ENCODE results near the gene ABCC1.

ABCC1 gene

GRCh38 chr16:16050106-16050505 is 100.7 kb downstream of the ABCC1 start:
- no peak for DNase-seq

GRCh38 chr16:16051132-16051531 is 101.7 kb downstream of the ABCC1 start:
- no peak for DNase-seq

GRCh38 chr16:16052916-16053315 is 103.5 kb downstream of the ABCC1 start:
- DNase-seq = no peak

- no peak for DNase-seq
Observed at GRCh38 chr16:16057102-16057501, 107.7 kb downstream of the ABCC1 start.

- no peak for DNase-seq
Observed at GRCh38 chr16:16059160-16059559, 109.7 kb downstream of the ABCC1 start.

DNA sequence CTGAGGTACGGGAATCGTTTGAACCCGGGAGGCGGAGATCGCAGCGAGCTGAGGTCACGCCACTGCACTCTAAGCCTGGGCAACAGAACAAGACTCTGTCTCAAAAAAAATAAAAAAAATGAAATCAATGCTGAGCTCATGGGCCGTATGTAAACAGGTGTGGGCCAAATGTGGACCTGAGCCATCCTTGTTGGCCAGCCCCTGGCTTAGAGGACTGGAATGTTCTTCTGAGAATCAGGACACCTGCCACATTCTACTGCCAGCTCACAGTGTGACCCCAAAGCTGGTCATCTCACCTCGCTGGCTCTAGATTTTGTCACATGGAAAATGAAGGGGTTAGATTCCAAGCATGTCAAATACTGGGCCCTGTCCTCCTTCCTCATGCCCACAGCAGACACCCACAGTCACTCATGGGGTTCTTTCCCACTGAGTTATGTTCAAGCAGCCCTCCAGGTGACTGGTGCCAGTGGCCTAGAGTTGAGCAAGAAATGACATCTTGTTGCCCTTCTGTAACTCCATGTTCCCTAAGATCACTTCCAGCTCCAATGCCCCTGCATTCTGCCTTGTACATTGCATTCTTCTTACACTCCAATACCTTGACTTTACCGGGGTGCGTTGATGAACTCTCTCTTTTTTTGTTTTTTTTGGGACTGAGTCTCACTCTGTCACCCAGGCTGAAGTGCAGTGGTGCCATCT is 110.6 kb downstream of the ABCC1 start:
- no peak for DNase-seq

DNA sequence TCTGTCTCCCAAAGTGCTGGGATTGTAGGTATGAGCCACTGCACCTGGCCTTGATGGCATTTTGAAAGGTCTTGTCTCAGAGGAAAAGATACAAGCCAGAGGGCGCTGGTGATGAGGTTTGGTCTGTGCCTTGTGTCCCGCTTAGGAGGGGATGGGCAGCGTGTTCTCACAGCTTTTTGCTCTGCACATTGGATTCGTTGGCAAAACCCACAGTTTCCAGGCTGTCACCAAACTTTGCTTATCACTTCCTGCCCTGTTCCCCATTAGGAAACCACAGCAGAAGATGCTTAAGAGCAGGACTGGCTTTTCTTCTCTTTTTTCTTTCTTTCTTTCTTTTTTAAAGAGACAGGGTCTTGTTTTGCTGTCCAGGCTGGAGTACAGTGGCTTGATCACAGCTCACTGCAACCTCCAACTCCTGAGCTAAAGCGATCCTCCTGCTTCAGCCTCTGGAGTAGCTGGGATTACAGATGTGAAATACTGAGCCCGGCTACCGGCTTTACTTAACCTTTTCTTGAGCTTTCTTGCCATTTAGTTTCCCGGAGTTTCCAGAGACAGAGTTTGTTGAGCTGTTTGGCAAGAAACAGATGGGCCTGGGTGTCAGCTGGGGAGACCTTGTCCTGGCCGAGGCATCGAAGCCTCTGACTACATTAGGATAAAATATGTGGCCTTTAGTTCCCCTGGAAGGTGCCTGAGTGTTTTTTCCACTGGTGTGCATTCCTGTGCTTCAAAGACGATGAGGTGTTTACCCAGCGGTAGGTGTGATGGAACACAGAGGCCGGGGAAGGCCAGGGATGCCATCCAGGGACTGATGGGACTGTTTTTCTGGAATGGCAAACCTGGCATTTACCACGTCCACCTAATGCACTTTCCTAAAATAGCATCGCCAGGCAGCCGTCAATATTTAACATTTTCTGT is 112.9 kb downstream of the ABCC1 start:
- peak in 1 of 2 donors; percentile 24 for DNase-seq

- DNase-seq = no peak
Observed at GRCh38 chr16:16063683-16064082, 114.3 kb downstream of the ABCC1 start.

DNA sequence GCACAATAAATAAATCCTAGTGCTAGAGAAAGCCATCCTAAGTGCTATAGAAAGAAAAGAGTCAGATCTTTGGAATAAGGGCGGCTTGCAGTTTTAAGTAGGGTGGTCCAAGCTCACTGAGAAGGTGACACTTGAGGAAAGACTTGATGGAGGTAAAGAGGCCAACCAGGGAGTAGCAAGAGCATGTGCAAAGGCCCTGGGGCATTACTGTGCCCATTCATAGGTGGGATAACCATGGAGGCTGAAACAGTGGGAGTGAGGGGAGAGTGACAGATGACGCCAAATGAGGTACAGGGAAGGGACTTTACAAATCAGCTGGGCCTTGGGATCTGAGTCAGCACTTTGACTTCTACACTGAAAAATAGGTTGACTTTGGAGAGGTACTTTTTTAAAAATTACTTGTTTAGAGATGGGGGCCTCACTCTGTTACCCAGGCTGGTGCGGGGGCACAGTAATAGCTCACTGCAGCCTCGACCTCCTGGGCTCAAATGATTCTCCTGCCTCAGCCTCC is 115.5 kb downstream of the ABCC1 start:
- no peak for DNase-seq

- no peak for DNase-seq
Observed at GRCh38 chr16:16067127-16067526, 117.7 kb downstream of the ABCC1 start.

DNA sequence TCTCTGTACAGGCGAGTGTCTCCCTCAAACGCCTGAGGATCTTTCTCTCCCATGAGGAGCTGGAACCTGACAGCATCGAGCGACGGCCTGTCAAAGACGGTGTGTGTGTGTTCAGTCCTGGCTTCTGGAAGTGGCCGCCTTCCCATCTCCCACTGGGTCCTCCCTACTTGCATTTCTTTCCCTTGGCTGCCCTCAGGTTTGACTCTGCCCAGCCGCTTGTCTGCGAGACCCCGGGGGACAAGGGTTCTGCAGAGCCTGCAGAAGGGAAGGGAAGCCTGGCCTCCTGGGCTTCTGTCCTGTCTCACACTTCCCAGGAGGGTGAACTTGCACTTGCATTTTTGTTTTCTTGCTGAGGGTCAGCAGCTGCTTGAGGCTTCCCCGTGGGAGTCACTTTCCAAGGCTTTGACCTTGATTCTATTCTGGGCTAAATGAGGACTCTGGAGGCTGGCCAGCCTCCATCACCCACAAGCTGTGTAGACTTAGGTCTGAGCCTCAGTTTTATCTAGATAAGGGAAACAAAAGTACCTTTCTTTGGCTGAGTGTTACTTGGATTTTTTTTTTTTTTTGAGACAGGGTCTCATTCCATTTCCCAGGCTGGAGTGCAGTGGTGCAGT is 122.3 kb downstream of the ABCC1 start:
- DNase-seq = peak in 1 of 2 donors; percentile 44

DNA sequence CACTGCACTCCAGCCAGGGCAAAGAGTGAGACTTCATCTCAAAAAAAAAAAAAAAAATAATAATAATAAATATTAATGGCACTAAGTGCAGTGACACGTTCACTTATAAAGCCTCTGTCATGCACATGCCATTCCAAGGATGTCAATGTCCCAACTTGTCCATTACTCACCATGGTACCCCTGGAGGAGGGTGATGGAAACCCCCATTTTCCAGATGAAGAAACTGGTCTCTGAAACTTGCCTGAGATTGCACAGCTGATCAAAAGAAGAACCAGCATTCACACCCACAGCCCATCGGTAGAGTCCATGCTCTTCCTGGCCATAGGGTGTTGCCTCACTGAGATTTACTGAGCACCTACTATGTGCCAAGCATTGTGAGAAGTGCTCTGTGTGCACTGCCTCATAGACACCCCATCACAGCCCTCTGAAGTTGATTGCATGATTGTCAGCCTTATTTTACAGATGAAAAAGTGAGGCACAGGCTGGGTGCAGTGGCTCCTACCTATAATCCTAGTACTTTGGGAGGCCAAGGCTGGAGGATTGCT is 123.7 kb downstream of the ABCC1 start:
- peak; percentile 52 to 80 for DNase-seq

GRCh38 chr16:16073891-16074881 is 124.8 kb downstream of the ABCC1 start:
- peak; percentile 26 to 51 for DNase-seq

DNA sequence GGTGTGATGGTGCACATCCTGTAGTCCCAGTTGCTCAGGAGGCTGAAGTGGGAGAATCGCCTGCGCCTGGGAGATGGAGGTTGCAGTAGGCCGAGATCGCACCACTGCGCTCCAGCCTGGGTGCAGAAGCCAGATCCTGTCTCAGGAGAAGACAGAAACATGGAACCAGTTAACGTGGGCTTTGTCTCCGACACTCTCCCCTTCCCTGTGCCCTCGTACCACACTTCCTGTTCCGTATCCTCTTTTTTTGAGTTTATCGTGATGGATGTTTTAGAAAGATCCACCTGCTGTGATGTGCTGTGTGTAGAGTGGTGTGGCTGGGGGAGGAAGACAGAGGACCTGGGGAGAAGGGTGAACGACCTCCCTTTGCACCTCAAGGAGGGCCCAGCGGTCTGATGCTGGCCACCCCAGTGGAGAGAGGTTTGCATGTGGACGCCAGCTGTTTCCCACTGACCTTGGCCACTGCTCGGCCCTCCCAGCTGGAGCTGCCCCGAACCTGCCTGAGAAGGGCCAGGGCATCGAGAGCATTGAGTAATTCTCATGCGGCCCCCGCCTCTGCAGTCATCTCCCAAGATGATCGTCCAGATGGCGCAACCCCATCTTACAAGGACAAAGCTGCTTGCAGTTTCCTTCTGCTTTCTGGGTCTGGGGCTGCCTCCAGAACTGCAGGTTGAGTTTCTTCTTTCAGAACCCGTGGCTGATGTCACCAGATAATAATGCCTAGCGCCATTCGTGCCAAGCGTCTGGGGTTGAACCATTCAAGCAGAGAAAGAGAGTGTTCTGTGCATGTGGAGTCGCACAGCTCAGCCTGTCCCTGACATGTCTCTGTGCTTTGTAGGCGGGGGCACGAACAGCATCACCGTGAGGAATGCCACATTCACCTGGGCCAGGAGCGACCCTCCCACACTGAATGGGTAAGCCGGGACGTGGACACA is 126.3 kb downstream of the ABCC1 start:
- DNase-seq = peak; percentile 95 to 98

GRCh38 chr16:16076423-16076813 is 127.0 kb downstream of the ABCC1 start:
- DNase-seq = no peak

DNA sequence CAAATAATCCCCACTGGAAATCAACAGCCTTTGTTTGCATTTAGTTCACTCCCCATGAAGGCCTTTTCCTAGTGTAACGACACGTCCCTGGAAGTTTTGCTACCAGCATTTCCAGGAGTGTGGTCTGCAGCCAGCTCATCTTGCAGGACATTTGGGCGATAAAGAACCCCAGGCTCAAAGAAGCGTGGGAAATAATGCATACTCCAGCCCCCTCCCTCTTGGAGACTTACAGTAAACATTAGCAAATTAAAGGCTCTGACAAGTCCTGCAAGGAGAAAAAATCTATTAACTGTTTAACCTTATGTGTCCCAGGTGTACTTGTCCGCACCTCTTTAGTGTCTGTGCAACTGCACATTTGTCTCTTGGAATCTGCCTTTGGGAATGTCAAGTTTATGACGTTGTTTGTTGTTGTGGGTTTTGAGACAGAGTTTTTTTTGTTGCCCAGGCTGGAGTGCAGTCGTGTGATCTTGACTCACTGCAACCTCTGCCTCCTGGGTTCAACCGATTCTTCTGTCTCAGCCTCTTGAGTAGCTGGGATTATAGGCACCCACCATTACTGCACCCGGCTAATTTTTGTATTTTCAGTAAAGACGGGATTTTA is 131.1 kb downstream of the ABCC1 start:
- no peak for DNase-seq

GRCh38 chr16:16081141-16081540 is 131.7 kb downstream of the ABCC1 start:
- no peak for DNase-seq

DNA sequence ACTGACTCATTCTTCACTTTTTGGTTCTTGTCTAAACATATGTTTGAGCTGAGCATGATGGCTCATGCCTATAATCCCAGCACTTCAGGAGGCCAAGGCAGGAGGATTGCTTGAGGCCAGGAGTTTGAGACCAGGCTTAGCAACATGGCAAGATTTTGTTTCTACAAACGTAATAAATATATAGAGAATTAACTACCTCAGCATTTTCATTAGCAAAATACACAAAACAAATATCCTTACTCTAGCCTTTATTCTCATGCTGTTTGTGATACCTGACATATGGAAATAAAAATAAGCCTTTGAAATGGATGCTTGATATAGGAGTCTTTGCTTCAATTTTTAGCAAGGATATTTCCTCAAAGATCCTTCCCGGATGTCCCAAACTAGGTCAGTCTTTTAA is 132.8 kb downstream of the ABCC1 start:
- DNase-seq = no peak

- peak; percentile 24 to 46 for DNase-seq
Observed at GRCh38 chr16:16083421-16084156, 134.2 kb downstream of the ABCC1 start.

Measured in inflammatory macrophage (primary cell).